ENCODE results near the gene PDE4D. TPM values are rescaled to one million over a fixed set of nuclear protein-coding genes. Genes with fewer than 3 reads are reported as not detected.

The PDE4D gene
- total and polyA plus RNA-seq, 3 donors from 2014 or later: 7.8 to 13.9 (median 8.7) TPM

GRCh38 chr5:58927938-58928337 lies 965.6 kb downstream of the PDE4D start:
- H3K27me3 ChIP-seq: no peaks in the 10 kb centered on the region
- TF ChIP-seq CTCF (IDR thresholded peaks at IDR 0.05) (no peak), POLR2A (IDR thresholded peaks at IDR 0.05) (no peak)
- 95 to 98% methylated on average over 2 of the region's 2 CpGs for WGBS, 2 donors
- no peaks in the 10 kb centered on the region for H3K9me3 ChIP-seq
- no peak overlapping the region for H3K4me3 ChIP-seq
- no peaks in the 10 kb centered on the region for H3K4me1 ChIP-seq
- intact Hi-C loops (cut with DNase I; ENCODE audit: low total_unique reads): no loop called here
- no peak overlapping the region for H3K27ac ChIP-seq
- DNase-seq: no peak
- H3K36me3 ChIP-seq (ENCODE audit: low read depth, missing control alignments): no peaks in the 10 kb centered on the region

GRCh38 chr5:58927181-58927580 lies 966.3 kb downstream of the PDE4D start:
- Histone ChIP-seq H3K9me3 (no peaks in the 10 kb centered on the region), H3K4me1 (peaks cover 4% of the 10 kb centered on the region), H3K27ac (no peak overlapping the region), H3K4me3 (no peak overlapping the region), H3K36me3 (ENCODE audit: low read depth, missing control alignments) (no peaks in the 10 kb centered on the region), H3K27me3 (no peaks in the 10 kb centered on the region)
- 86% methylated on average over 2 of the region's 2 CpGs for WGBS, 2 donors
- no peak for TF ChIP-seq POLR2A (IDR thresholded peaks at IDR 0.05)
- TF ChIP-seq CTCF (IDR thresholded peaks at IDR 0.05): no peak
- DNase-seq: no peak
- intact Hi-C loops (cut with DNase I; ENCODE audit: low total_unique reads): no loop called here

- H3K27ac ChIP-seq: no peak overlapping the region
- intact Hi-C loops (cut with DNase I; ENCODE audit: low total_unique reads): no loop called here
- WGBS, 2 donors: 37 to 43% methylated on average over 6 of the region's 6 CpGs
- no peaks in the 10 kb centered on the region for H3K9me3 ChIP-seq
- no peaks in the 10 kb centered on the region for H3K27me3 ChIP-seq
- TF ChIP-seq POLR2A (IDR thresholded peaks at IDR 0.05): no peak
- TF ChIP-seq CTCF (IDR thresholded peaks at IDR 0.05): no peak
- no peaks in the 10 kb centered on the region for H3K36me3 ChIP-seq (ENCODE audit: low read depth, missing control alignments)
- no peak overlapping the region for H3K4me3 ChIP-seq
- no peak for DNase-seq
- peaks cover 4% of the 10 kb centered on the region for H3K4me1 ChIP-seq
These were observed 967.0 kb downstream of the PDE4D start for GRCh38 chr5:58926541-58926935.

- Histone ChIP-seq H3K4me3 (no peak overlapping the region), H3K36me3 (ENCODE audit: low read depth, missing control alignments) (no peaks in the 10 kb centered on the region), H3K4me1 (peaks cover 4% of the 10 kb centered on the region), H3K9me3 (no peaks in the 10 kb centered on the region), H3K27ac (no peak overlapping the region), H3K27me3 (no peaks in the 10 kb centered on the region)
- intact Hi-C loops (cut with DNase I; ENCODE audit: low total_unique reads): no loop called here
- DNase-seq: no peak
- 47 to 50% methylated on average over 5 of the region's 5 CpGs for WGBS, 2 donors
- no peak for TF ChIP-seq CTCF (IDR thresholded peaks at IDR 0.05)
- no peak for TF ChIP-seq POLR2A (IDR thresholded peaks at IDR 0.05)
These were observed 967.6 kb downstream of the PDE4D start for GRCh38 chr5:58925627-58926540.

GRCh38 chr5:58924306-58924705 lies 969.2 kb downstream of the PDE4D start:
- Histone ChIP-seq H3K9me3 (no peaks in the 10 kb centered on the region), H3K27me3 (no peaks in the 10 kb centered on the region), H3K4me1 (peaks cover 4% of the 10 kb centered on the region), H3K27ac (no peak overlapping the region), H3K4me3 (no peak overlapping the region), H3K36me3 (ENCODE audit: low read depth, missing control alignments) (no peaks in the 10 kb centered on the region)
- TF ChIP-seq CTCF (IDR thresholded peaks at IDR 0.05) (no peak), POLR2A (IDR thresholded peaks at IDR 0.05) (no peak)
- 51 to 63% methylated on average over 5 of the region's 5 CpGs for WGBS, 2 donors
- intact Hi-C loops (cut with DNase I; ENCODE audit: low total_unique reads): no loop called here
- DNase-seq: no peak
